H1 (cell line): ENCODE data around the gene FRRS1L. TPM values are rescaled to one million over a fixed set of nuclear protein-coding genes. Genes with fewer than 3 reads are reported as not detected.

Source experiments
- CTCF ChIA-PET: fragments of 300-600 bp; sonication (Branson Sonifier 250); formaldehyde crosslinking; loops from one replicate; lab custom pipeline; 2021; ENCODE audit not compliant: partially characterized antibody; lab: Charles Lee
- POLR2A ChIA-PET: fragments of 300-600 bp; sonication (Branson Sonifier 250); formaldehyde crosslinking; loops from one replicate; lab custom pipeline; 2021; ENCODE audit warnings: inconsistent platforms; ENCODE audit not compliant: partially characterized antibody; lab: Charles Lee
- DNase-seq, 2 experiments: peaks; one replicate each; pipeline versions ENCODE4 v3.0.0 to v3.0.0-alpha.2; 2010 to 2022; ENCODE audit warnings: low spot score in 2 of 2, low read depth in 1 of 2, mixed read lengths in 1 of 2
- FAIRE-seq: peaks from 2 replicates; lab custom pipeline; 2011; peaks lifted over from hg19 to GRCh38; lab: Jason Lieb, UNC
- H2AFZ ChIP-seq: 2 replicates; pipeline ENCODE4 v1.8.1; 2012; ENCODE audit warnings: low read length, inconsistent platforms
- H2AK5ac ChIP-seq: 2 replicates; pipeline ENCODE4 v1.6.1; 2013; ENCODE audit warnings: low read depth, low read length
- H2BK120ac ChIP-seq: replicated peaks from 2 replicates; pipeline ENCODE3; 2013; ENCODE audit warnings: low read depth, low read length, inconsistent platforms
- H2BK12ac ChIP-seq: 2 replicates; pipeline ENCODE4 v1.6.1; 2013; ENCODE audit warnings: low read depth, low read length
- H2BK15ac ChIP-seq: 2 replicates; pipeline ENCODE4 v1.6.1; 2013; ENCODE audit warnings: low read length
- H2BK20ac ChIP-seq: 2 replicates; pipeline ENCODE4 v1.6.1; 2013; ENCODE audit warnings: low read length
- H2BK5ac ChIP-seq: 2 replicates; pipeline ENCODE4 v1.6.1; 2013; ENCODE audit warnings: low read depth, low read length
- H3K14ac ChIP-seq: 2 replicates; pipeline ENCODE4 v1.6.1; 2013; ENCODE audit warnings: inconsistent platforms; ENCODE audit not compliant: insufficient read length
- H3K18ac ChIP-seq: 2 replicates; pipeline ENCODE4 v1.6.1; 2013; ENCODE audit warnings: low read length; ENCODE audit errors: extremely low read depth
- H3K23ac ChIP-seq: 2 replicates; pipeline ENCODE4 v1.6.1; 2013; ENCODE audit warnings: inconsistent platforms; ENCODE audit not compliant: insufficient read length
- H3K23me2 ChIP-seq: 2 replicates; pipeline ENCODE4 v1.6.1; 2013; ENCODE audit warnings: low read depth, low read length
- H3K27ac ChIP-seq: 2 replicates; pipeline ENCODE4 v1.6.1; 2011; ENCODE audit warnings: low read depth, low read length, inconsistent platforms
- H3K27me3 ChIP-seq, 4 experiments: replicated peaks in 1 of 4; 1 replicate in 1 of 4; 2 replicates in 3 of 4; pipeline versions ENCODE4 v1.6.1 to v1.8.1; 2011 to 2013; ENCODE audit warnings: low read length in 3 of 4, mild to moderate bottlenecking in 3 of 4, inconsistent platforms in 2 of 4, mixed read lengths in 2 of 4, moderate library complexity in 1 of 4; ENCODE audit not compliant: control insufficient read depth in 3 of 4, insufficient read depth in 3 of 4; ENCODE audit errors: extremely low read depth in 1 of 4
- H3K36me3 ChIP-seq, 4 experiments: 2 replicates each; pipeline versions ENCODE4 v1.6.1 to v1.8.1; 2011 to 2013; ENCODE audit warnings: mild to moderate bottlenecking in 4 of 4, low read length in 3 of 4, moderate library complexity in 2 of 4, control low read depth in 1 of 4, inconsistent platforms in 1 of 4; ENCODE audit not compliant: insufficient read depth in 4 of 4, control insufficient read depth in 2 of 4
- H3K4ac ChIP-seq: replicated peaks from 2 replicates; pipeline ENCODE3; 2013; ENCODE audit warnings: low read length, low read depth, mixed read lengths, inconsistent platforms; ENCODE audit not compliant: insufficient read length
- H3K4me1 ChIP-seq, 4 experiments: replicated peaks in 1 of 4; 1 replicate in 1 of 4; 2 replicates in 3 of 4; pipeline versions ENCODE4 v1.6.1 to v1.8.1; 2011 to 2013; ENCODE audit warnings: low read length in 3 of 4, inconsistent platforms in 2 of 4, mixed read lengths in 1 of 4; ENCODE audit not compliant: insufficient read depth in 4 of 4, control insufficient read depth in 3 of 4
- H3K4me2 ChIP-seq, 2 experiments: 2 replicates each; pipeline versions ENCODE4 v1.6.1 to v1.8.1; 2011 to 2013; ENCODE audit warnings: low read depth in 2 of 2, low read length in 2 of 2, control low read depth in 1 of 2, inconsistent platforms in 1 of 2, mild to moderate bottlenecking in 1 of 2; ENCODE audit not compliant: insufficient read depth in 1 of 2
- H3K4me3 ChIP-seq, 4 experiments: fragments of 200-600, 300-600 bp in 1 of 4; sonication (generic), shearing (Covaris generic), sonication (Bioruptor Twin) in 1 of 4; 2 replicates each; pipeline versions ENCODE4 v1.5.1 to v1.8.1; 2011 to 2016; ENCODE audit warnings: low read length in 4 of 4, low read depth in 3 of 4, control low read depth in 2 of 4, inconsistent platforms in 2 of 4, mild to moderate bottlenecking in 2 of 4, mixed read lengths in 1 of 4, moderate library complexity in 1 of 4; ENCODE audit not compliant: insufficient read depth in 2 of 4; ENCODE audit errors: extremely low read depth in 1 of 4
- H3K56ac ChIP-seq: replicated peaks from 2 replicates; pipeline ENCODE3; 2013; ENCODE audit warnings: low read depth, mild to moderate bottlenecking, mixed read lengths, low read length, inconsistent platforms; ENCODE audit not compliant: insufficient read length
- H3K79me1 ChIP-seq: 2 replicates; pipeline ENCODE4 v1.6.1; 2013; ENCODE audit warnings: low read depth, low read length, control low read depth
- H3K79me2 ChIP-seq, 2 experiments: 2 replicates each; pipeline versions ENCODE4 v1.6.1 to v1.8.1; 2012 to 2013; ENCODE audit warnings: low read length in 2 of 2, mild to moderate bottlenecking in 2 of 2, inconsistent platforms in 1 of 2; ENCODE audit not compliant: insufficient read depth in 2 of 2, control insufficient read depth in 1 of 2
- H3K9ac ChIP-seq, 4 experiments: replicated peaks in 1 of 4; 1 replicate in 1 of 4; 2 replicates in 3 of 4; pipeline versions ENCODE4 v1.6.1 to v1.8.1; 2011 to 2013; ENCODE audit warnings: low read depth in 3 of 4, low read length in 3 of 4, control low read depth in 2 of 4, mild to moderate bottlenecking in 2 of 4, moderate library complexity in 2 of 4, inconsistent platforms in 1 of 4; ENCODE audit errors: extremely low read depth in 1 of 4
- H3K9me3 ChIP-seq, 2 experiments: 2 replicates each; pipeline versions ENCODE4 v1.6.1 to v1.8.1; 2012 to 2013; ENCODE audit warnings: mild to moderate bottlenecking in 2 of 2, moderate library complexity in 2 of 2, control low read depth in 1 of 2, inconsistent platforms in 1 of 2, low read depth in 1 of 2, low read length in 1 of 2, mixed read lengths in 1 of 2; ENCODE audit not compliant: insufficient read depth in 2 of 2
- H4K20me1 ChIP-seq, 2 experiments: replicated peaks in 1 of 2; 2 replicates each; pipeline versions ENCODE3 to v1.8.1; 2011 to 2013; ENCODE audit warnings: inconsistent platforms in 2 of 2, low read length in 2 of 2, mild to moderate bottlenecking in 1 of 2; ENCODE audit not compliant: insufficient read depth in 2 of 2, control insufficient read depth in 1 of 2
- H4K5ac ChIP-seq: 2 replicates; pipeline ENCODE4 v1.6.1; 2013; ENCODE audit warnings: low read length, low read depth, mixed read lengths, inconsistent platforms; ENCODE audit not compliant: insufficient read length
- H4K8ac ChIP-seq: 2 replicates; pipeline ENCODE4 v1.8.0; 2013; ENCODE audit warnings: mild to moderate bottlenecking, moderate library complexity, low read length, inconsistent platforms; ENCODE audit not compliant: insufficient read depth; ENCODE audit errors: extremely low read depth
- H4K91ac ChIP-seq: replicated peaks from 2 replicates; pipeline ENCODE3; 2013; ENCODE audit warnings: low read length, mixed read lengths, inconsistent platforms; ENCODE audit not compliant: insufficient read length
- BRCA1 ChIP-seq: IDR thresholded peaks from 2 replicates; pipeline ENCODE4 v1.6.1; 2012; ENCODE audit warnings: low read depth, low read length, improper control_type of control experiment
- CHD2 ChIP-seq: IDR thresholded peaks from 2 replicates; pipeline ENCODE4 v1.6.1; 2012; ENCODE audit warnings: low read length, improper control_type of control experiment
- E2F6 ChIP-seq: IDR thresholded peaks from 2 replicates; pipeline ENCODE4 v1.6.1; 2012; ENCODE audit warnings: inconsistent platforms
- FOSL1 ChIP-seq: IDR thresholded peaks from 2 replicates; pipeline ENCODE4 v1.6.1; 2011; ENCODE audit warnings: mild to moderate bottlenecking, low read depth, low read length, moderate library complexity; ENCODE audit not compliant: insufficient read depth
- SAP30 ChIP-seq: fragments of 300-600 bp; sonication (generic); IDR thresholded peaks from 2 replicates; pipeline ENCODE4 v1.7.1; 2012; ENCODE audit warnings: low read length, moderate library complexity, mild to moderate bottlenecking, inconsistent platforms; ENCODE audit not compliant: insufficient read depth, insufficient replicate concordance
- YY1 ChIP-seq: IDR thresholded peaks from 2 replicates; pipeline ENCODE4 v1.6.1; 2011; ENCODE audit warnings: low read depth, mild to moderate bottlenecking, low read length
- ZNF274 ChIP-seq: IDR thresholded peaks from 2 replicates; pipeline ENCODE4 v1.7.0; 2012; ENCODE audit warnings: low read length, borderline replicate concordance; ENCODE audit errors: extremely low read depth
- WGBS, 2 experiments: shearing (Covaris generic) in 1 of 2; methylation state at CpG; one replicate each; pipeline versions ENCODE4 v1.1.6 to v1.1.7; 2013 to 2015; ENCODE audit warnings: low lambda C conversion rate in 2 of 2, mixed read lengths in 2 of 2, inconsistent platforms in 1 of 2, low coverage in 1 of 2, missing lambda C conversion rate in 1 of 2; ENCODE audit not compliant: insufficient replicate concordance in 2 of 2, insufficient coverage in 1 of 2, insufficient read length in 1 of 2; ENCODE audit errors: extremely low coverage in 1 of 2, missing lambda C conversion rate in 1 of 2; 5-methylcytosine and 5-hydroxymethylcytosine counted together
- polyA plus RNA-seq, 7 experiments: library from polyadenylated mRNA; depleted of rRNA in 3 of 7; stranded (reverse) in 5 of 7; unstranded in 2 of 7; fragments of >200 nt in 5 of 7; fragments of 200-250 nt in 2 of 7; gene quantifications; 1 replicate in 5 of 7; 2 replicates in 1 of 7; 4 replicates in 1 of 7; pipeline versions ENCODE4 v1.2.1 to v1.2.3, GENCODE V29; 2011 to 2013; ENCODE audit warnings: missing spikeins in 2 of 7, mixed read lengths in 2 of 7
- total RNA-seq: library from RNA; stranded (reverse); fragmentation: NEBNext Ultra II Directional; extraction: Animal tissue kit (Norgen Biotek cat#: 25700); gene quantifications from 2 replicates; pipeline ENCODE4 v1.2.1, GENCODE V29; 2021

Gene FRRS1L
- total and polyA plus RNA-seq, 2 of the 8 experiments (the other 6 are each of a cell fraction or from before 2014, with no cell fraction given) = 1.0 to 2.2 TPM

GRCh38 chr9:109179801-109180523, 12.9 kb upstream of the FRRS1L start:
- H4K5ac ChIP-seq = no peak overlapping the region
- peak overlapping the region; percentile 16; the same call in 1 of the 2 replicates for H4K8ac ChIP-seq
- H2AK5ac ChIP-seq = no peak overlapping the region
- DNase-seq = no peak
- POLR2A ChIA-PET = no interaction called here
- H3K79me1 ChIP-seq = no peaks in the 10 kb centered on the region
- no peaks in the 10 kb centered on the region for H4K20me1 ChIP-seq
- no peak overlapping the region for H2BK120ac ChIP-seq
- no peak overlapping the region for H2BK20ac ChIP-seq
- H3K4me2 ChIP-seq = no peak overlapping the region
- 0 out of 7 replicates have a peak, but pooled peaks cover 0 to 2% (median 0%) of the 10 kb centered on the region in 4 experiments for H3K4me1 ChIP-seq
- H3K23ac ChIP-seq = no peak overlapping the region
- H2AFZ ChIP-seq = no peak overlapping the region
- no peak for FAIRE-seq
- WGBS, 2 experiments = 87% methylated on average over 9 of the region's 9 CpGs; no CpG with 5 or more reads in 1 of the 2 experiments
- no peak overlapping the region for H3K4ac ChIP-seq
- no peak overlapping the region for H3K18ac ChIP-seq
- no peak overlapping the region for H3K56ac ChIP-seq
- no peak overlapping the region for H2BK5ac ChIP-seq
- no peak overlapping the region for H3K9ac ChIP-seq
- no peak overlapping the region for H3K14ac ChIP-seq
- H3K4me3 ChIP-seq = no peak overlapping the region
- no peaks in the 10 kb centered on the region for H3K79me2 ChIP-seq
- H3K36me3 ChIP-seq = no peaks in the 10 kb centered on the region
- no peak overlapping the region for H2BK12ac ChIP-seq
- H3K9me3 ChIP-seq = no peaks in the 10 kb centered on the region
- no peak overlapping the region for H4K91ac ChIP-seq
- H3K27ac ChIP-seq = no peak overlapping the region
- CTCF ChIA-PET = interaction anchor here (0.6 to 3.0 kb wide), 16 partner anchors 8 to 282 kb away, joined by 3 to 10 read pairs (median 4); no protein-coding TSS in a partner anchor
- no peaks in the 10 kb centered on the region for H3K23me2 ChIP-seq
- H2BK15ac ChIP-seq = no peak overlapping the region
- no peaks in the 10 kb centered on the region for H3K27me3 ChIP-seq
- TF ChIP-seq BRCA1 (no peak), ZNF274 (no peak), E2F6 (no peak), YY1 (no peak), FOSL1 (no peak), CHD2 (no peak), SAP30 (no peak)
